Placental pericyte (primary cell): Measurements from ENCODE around the gene PTMA. TPM values are rescaled to one million over a fixed set of nuclear protein-coding genes. Genes with fewer than 3 reads are reported as not detected.

Experiments used
- small RNA-seq: library from RNA; depleted of rRNA; stranded (forward); fragments of <200 nt; gene quantifications from one replicate; pipeline ENCODE3, GENCODE V24; 2012; ENCODE audit warnings: low replicate concordance
- total RNA-seq: library from RNA; depleted of rRNA; stranded (reverse); fragments of >200 nt; gene quantifications from 2 replicates; pipeline ENCODE4 v1.2.3, GENCODE V29; 2012

The PTMA gene
- total RNA-seq = 668 and 1,085 TPM in 2 replicates

GRCh38 chr2:231707927-231708772, at the start of gene PTMA:
Gene PTMA (plus strand): TSS chr2:231708525. CDS start chr2:231708707, 182 bp downstream.

Small RNA genes within 50 kb of the gene (small RNA-seq; reads per million reads assigned to genes)
- gene RF00015 = not detected

Other genes starting within 250 kb of the PTMA start
- gene NCL, start 244.0 kb upstream of the PTMA start, total RNA-seq = 120 and 193 TPM in 2 replicates
- gene NMUR1, start 178.1 kb upstream of the PTMA start, total RNA-seq = not detected in 2 replicates
- gene TEX44, start 115.7 kb upstream of the PTMA start, total RNA-seq = not detected in 2 replicates
- 9.0 and 16.8 TPM in 2 replicates for gene PDE6D, start 72.8 kb downstream of the PTMA start, total RNA-seq
- 18.6 and 31.2 TPM in 2 replicates for gene COPS7B, start 77.9 kb downstream of the PTMA start, total RNA-seq
- gene NPPC, start 217.9 kb downstream of the PTMA start, total RNA-seq = 0.86 TPM in 1 of 2 replicates, not detected in the other